GM18507 (cell line): ENCODE data around the gene NRXN3.

Experiments
- DNase-seq: peaks from one replicate; pipeline ENCODE4 v3.0.0; 2011; ENCODE audit warnings: low read depth; ENCODE audit not compliant: insufficient read length; ENCODE audit errors: extremely low spot score
- FAIRE-seq: peaks from 2 replicates; lab custom pipeline; 2011; peaks lifted over from hg19 to GRCh38; lab: Jason Lieb, UNC

Gene NRXN3

GRCh38 chr14:78228702-78229327 lies 58.6 kb downstream of the NRXN3 start:
- FAIRE-seq, result no peak
- no peak for DNase-seq

DNA sequence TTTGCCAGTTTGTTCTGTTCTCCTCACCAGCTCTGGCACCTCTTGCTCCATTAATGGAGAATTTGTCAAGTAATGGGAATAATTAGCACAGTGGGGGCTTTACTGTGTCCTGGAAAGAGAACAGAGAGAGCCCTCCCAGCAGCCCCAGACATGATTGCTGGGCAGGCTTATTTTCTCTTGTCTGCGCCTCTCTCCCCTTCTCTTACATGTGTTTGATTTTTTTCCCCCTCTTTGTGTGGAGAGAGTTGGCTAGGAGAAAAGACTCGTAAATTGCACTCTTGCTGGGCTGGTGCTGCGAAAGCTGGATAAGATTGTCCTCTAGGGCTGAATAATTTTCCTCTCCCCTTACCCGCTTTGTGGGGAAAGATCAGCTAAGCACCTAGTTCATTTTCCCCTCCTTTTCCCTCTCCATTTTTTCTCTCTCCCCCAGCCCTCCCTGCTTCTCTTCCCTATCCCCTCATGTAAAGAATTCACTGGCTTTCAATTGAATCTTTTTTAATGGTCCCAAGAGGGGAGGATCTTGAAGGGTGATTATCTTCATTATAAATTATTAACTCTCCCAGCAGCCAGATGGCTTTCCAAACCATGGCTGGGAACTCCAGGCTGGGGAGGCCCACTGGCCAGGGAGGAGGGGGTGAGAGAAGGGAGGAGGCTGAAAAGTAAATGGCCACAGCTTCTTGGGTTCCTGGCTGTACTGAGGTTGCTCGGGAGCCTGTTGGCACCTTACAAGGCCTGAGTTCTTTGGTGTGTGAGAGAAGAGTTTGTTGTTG lies 62.2 kb downstream of the NRXN3 start:
- no peak for DNase-seq

DNA sequence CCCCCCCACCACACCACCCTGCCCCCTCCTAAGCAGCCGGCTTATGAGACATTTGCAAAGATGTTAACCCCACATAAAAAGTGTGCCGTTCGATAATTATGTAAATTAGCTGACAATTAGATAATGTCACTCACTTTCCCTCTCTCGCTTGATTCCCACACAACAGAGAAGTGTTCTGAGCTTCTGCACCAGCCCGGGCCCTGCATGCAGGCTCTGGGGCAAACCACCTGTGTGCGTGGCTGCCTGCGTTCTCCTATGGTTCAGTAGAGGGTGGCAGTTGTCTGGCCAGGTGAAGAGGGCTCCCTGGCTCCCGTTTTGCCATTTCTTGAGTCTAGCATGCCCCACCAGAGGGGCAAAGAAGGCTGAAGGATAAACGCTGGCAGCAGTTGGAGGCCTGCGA lies 68.0 kb downstream of the NRXN3 start:
- no peak for FAIRE-seq
- DNase-seq, result no peak

More for the DNA sequence above, 62.2 kb downstream of the NRXN3 start:
- no peak for FAIRE-seq

- DNase-seq, result no peak
- no peak for FAIRE-seq
Measured at GRCh38 chr14:78240567-78240966, 70.4 kb downstream of the NRXN3 start.

- DNase-seq (no peak), FAIRE-seq (no peak)
Measured at GRCh38 chr14:78242086-78242485, 71.9 kb downstream of the NRXN3 start.

- FAIRE-seq (no peak), DNase-seq (no peak)
Measured at GRCh38 chr14:78243187-78243586, 73.0 kb downstream of the NRXN3 start.

GRCh38 chr14:78245238-78245637 lies 75.1 kb downstream of the NRXN3 start:
- DNase-seq (no peak), FAIRE-seq (no peak)

DNA sequence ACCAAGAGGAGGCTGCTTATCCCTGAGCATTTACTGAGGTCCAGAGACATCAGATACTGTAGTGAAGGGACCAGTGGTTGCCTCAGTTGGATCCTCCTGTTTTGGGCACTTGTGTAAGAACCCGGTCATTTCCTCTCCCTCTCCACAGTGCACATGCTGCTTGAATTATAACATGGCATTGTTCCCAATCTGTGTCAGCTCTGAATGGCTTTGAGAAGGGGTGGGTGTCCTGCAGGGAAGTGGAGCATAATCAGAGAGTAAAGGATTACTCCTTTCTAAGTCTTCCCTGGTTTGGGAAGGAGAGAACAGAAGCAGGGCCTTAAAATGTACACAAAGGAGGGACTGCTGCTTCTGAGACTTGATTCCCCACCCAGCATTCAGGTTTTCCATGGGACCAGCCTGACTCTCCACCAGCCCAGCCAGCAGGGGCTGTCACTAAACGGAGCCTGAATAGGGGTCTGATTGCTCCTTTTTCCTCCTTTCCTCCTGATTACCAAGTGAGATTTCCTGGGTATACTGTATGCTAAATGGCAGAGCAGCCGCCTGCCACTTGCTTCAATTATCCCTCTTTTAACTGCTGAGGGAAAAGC lies 78.4 kb downstream of the NRXN3 start:
- DNase-seq (no peak), FAIRE-seq (no peak)

DNA sequence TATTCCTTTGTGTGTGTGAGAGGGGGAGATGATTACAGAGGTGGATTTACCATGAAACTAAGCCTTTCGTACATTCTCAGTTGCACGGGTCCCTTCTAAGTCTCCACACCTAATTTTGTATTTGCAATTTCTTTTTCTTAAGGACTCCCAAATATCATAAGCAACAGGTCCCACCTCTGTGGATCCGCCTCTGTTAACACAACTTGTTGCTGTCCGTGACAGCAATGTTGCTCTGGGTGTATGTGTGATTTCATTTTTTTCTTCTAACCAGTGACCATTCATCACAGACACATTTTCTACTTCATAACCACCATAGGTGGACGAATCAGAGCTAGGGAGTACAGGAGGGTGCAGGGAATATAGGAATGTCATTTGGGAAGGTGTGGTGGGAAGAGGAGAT lies 81.1 kb downstream of the NRXN3 start:
- DNase-seq, result no peak
- FAIRE-seq, result no peak

- FAIRE-seq, result no peak
- DNase-seq, result no peak
Measured at GRCh38 chr14:78253986-78254385, 83.8 kb downstream of the NRXN3 start.

DNA sequence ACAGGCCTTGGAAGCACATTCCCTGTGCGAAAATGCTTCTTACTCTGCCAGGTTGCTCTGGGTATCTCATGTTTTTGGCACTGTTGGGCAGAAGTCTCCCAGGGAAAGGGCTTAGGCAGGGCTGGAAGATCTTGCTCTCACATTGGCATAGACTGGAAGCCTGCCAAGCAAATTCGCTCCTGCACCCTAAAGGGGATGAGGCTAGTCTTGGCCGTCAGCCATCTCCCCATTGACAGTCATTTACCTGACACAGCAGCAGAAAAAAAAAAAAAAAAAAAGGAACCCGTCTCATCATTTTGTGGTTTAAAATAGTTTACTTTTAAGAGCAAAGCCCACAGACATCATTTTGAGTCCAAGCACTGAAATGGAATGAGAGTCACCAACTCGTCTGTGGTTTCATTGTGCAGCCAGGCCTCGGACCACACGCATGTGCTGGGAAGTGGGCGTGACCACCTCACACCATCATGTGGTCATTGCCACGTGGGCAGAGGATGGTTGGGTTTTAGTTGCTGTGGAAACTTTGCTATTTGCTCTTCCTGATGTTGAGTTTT lies 84.8 kb downstream of the NRXN3 start:
- DNase-seq (no peak), FAIRE-seq (no peak)

- DNase-seq (no peak), FAIRE-seq (no peak)
Measured at GRCh38 chr14:78259831-78260230, 89.7 kb downstream of the NRXN3 start.

DNA sequence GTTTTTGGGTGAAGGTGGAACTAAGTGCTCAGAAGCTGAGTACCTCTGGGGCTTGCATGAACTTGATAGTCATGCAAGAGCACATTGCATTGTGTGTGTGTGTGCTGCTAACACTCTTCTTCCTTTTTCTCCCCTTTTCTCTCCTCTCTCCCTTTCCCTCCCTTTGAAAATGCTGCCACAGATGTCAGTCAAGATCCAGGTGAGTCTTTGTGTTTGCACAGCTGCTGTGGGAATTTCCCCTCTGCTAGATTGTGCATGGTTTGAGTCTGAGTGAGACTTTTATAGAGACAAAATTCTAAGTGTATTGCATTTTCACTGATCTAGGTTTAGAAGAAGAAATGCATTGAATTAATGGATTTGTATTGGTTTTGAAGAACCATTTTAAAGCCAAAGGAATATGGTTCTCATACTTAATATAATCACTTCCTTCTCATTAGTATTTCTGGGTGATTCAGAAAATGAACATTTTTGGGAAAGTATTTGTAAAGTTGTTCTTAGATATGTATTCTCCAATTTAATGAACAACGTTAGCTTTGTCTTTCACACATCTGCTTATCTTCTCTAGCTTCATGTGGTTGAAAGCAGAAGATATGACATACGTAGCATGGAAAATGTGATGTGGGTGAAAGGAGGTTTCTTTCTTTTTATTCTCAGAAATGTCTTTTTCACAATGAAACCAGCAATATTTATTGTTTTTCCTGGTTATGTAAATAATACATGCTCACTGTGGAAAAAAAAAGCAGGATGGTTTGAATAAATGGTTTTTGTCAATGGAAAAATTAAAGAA lies 108.5 kb downstream of the NRXN3 start:
- FAIRE-seq (peak; percentile 5), DNase-seq (no peak)

DNA sequence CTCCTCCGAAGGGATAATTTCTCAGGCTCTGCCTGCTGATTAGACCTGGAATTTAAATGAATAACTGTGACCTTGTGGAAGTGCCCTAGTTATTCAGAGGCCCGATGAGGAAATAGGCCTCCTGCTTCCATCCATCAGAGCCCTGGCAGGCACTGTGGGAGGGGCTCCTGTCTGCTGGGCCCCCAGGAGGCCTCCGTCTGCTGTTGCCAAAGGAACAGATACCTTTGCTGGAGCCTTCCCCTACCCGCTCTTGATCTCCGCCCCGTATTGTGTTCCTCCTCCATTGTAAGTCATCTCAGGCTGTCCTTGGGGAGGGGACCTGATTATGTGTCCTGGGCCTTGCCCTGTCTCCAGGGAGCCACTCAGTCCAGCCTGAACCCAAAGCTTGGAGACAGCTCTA lies 112.3 kb downstream of the NRXN3 start:
- DNase-seq (no peak), FAIRE-seq (no peak)

GRCh38 chr14:78286210-78286609 lies 116.0 kb downstream of the NRXN3 start:
- DNase-seq (no peak), FAIRE-seq (no peak)

DNA sequence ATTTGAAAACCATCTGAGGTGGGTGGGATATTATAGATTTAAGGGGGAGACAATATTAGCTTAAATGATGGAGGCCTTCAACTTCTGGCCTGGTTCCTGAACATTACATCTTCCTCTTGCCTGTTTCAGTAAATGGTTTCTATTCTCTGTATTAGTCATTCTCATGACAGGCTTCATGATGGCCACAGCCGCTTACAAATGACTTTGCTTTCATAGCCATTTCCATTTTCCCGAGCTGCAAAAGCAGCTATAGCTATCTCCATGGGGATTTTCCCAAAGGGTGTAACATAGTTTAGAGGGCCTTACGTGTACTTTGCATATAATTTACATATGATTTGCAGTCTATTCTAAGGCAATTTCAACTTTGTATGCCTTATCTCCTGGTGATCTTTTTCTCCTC lies 121.8 kb downstream of the NRXN3 start:
- FAIRE-seq, result no peak
- peak; percentile 2 for DNase-seq

- FAIRE-seq (no peak), DNase-seq (no peak)
Measured at GRCh38 chr14:78297858-78298257, 127.7 kb downstream of the NRXN3 start.

DNA sequence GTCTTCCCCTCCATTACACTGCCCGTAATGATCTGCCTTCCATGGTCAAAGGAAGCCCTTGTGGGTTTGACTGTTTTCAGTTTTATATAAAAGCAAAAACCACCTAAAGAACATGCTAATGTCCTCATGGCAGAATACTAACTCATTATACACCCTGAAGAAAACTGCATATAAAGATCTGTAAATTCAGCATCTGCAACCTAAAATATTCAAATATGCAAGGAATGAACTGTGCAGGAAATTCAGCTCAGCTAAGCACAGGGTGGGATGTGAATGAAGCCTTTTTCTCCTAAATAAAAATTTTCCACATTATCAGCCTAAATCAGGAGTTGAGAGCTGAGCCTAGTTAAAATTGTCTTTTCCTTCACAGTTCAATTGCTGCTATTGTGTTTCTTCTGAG lies 128.1 kb downstream of the NRXN3 start:
- FAIRE-seq (no peak), DNase-seq (no peak)

- no peak for DNase-seq
Measured at GRCh38 chr14:78302841-78303240, 132.7 kb downstream of the NRXN3 start.

DNA sequence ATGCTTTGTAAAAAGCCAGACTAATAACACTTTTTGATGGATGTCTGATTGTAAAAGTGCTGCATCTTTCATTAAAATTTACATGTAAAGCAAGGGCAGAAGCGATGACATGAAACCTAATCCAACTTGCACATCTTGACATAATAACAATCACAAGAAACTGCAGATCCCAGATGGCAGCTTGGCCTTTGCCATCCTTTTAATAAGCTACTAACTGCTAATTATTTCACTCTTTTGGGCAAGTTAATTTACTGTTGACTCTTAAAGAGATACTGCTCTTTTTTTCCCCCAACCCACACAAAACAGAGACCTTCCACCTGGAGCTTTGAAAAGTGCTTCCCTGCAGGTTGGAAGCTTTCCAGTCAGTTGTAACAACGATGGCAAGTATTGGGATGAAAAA lies 137.5 kb downstream of the NRXN3 start:
- no peak for DNase-seq
- no peak for FAIRE-seq

More at GRCh38 chr14:78302841-78303240, 132.7 kb downstream of the NRXN3 start:
- no peak for FAIRE-seq
